Caco-2 (cell line): ENCODE results near the gene ARHGAP31. TPM values are rescaled to one million over a fixed set of nuclear protein-coding genes. Genes with fewer than 3 reads are reported as not detected.

Source experiments
- BruUV-seq: library from RNA; stranded (reverse); fragments of 400-500 nt; replicated peaks from 2 replicates; lab custom pipeline; 2021; lab: Mats Ljungman, UMichigan
- CTCF ChIA-PET: fragments of 300-600 bp; sonication (Branson Sonifier 250); formaldehyde crosslinking; loops from one replicate; lab custom pipeline; 2022; ENCODE audit warnings: antibody characterized with exemption; lab: Charles Lee
- POLR2A ChIA-PET: fragments of 300-600 bp; sonication (Branson Sonifier 250); formaldehyde crosslinking; loops from one replicate; lab custom pipeline; 2022; ENCODE audit warnings: antibody characterized with exemption; lab: Charles Lee
- DNase-seq, 2 experiments: peaks; one replicate each; pipeline versions ENCODE4 v3.0.0 to v3.0.0-alpha.2; 2020 to 2022
- H3K27me3 ChIP-seq: replicated peaks from 2 replicates; pipeline ENCODE4 v1.6.0; 2011; ENCODE audit warnings: low read length; ENCODE audit not compliant: control insufficient read depth, insufficient read depth
- H3K36me3 ChIP-seq: 2 replicates; pipeline ENCODE4 v1.5.1; 2011; ENCODE audit warnings: low read length; ENCODE audit not compliant: control insufficient read depth, insufficient read depth
- H3K4me1 ChIP-seq: fragments of 250-450 bp; sonication (Bioruptor Pico); 2 replicates; pipeline ENCODE4 v1.5.1; 2020; ENCODE audit warnings: mild to moderate bottlenecking
- H3K4me3 ChIP-seq: 2 replicates; pipeline ENCODE4 v1.5.1; 2011; ENCODE audit warnings: low read depth, mild to moderate bottlenecking, control low read depth, low read length
- H3K9me3 ChIP-seq: fragments of 250-450 bp; sonication (Bioruptor Pico); 2 replicates; pipeline ENCODE4 v1.5.1; 2020; ENCODE audit warnings: mild to moderate bottlenecking, moderate library complexity
- H3K27ac Mint-ChIP-seq: one replicate; pipeline ENCODE4 v1.8.0; 2022; ENCODE audit warnings: mixed read lengths; ENCODE audit not compliant: unreplicated experiment
- H3K27me3 Mint-ChIP-seq: one replicate; pipeline ENCODE4 v1.8.0; 2022; ENCODE audit warnings: mixed read lengths; ENCODE audit not compliant: insufficient read depth, unreplicated experiment
- H3K36me3 Mint-ChIP-seq: one replicate; pipeline ENCODE4 v1.8.0; 2022; ENCODE audit warnings: mild to moderate bottlenecking, mixed read lengths; ENCODE audit not compliant: insufficient read depth, unreplicated experiment
- H3K4me1 Mint-ChIP-seq: one replicate; pipeline ENCODE4 v1.8.0; 2022; ENCODE audit warnings: low read depth, mixed read lengths; ENCODE audit not compliant: unreplicated experiment
- H3K4me3 Mint-ChIP-seq: one replicate; pipeline ENCODE4 v1.8.0; 2022; ENCODE audit warnings: mild to moderate bottlenecking, moderate library complexity, mixed read lengths; ENCODE audit not compliant: unreplicated experiment
- H3K9me3 Mint-ChIP-seq: one replicate; pipeline ENCODE4 v1.8.0; 2022; ENCODE audit warnings: mixed read lengths; ENCODE audit not compliant: unreplicated experiment
- CTCF ChIP-seq, 2 experiments: fragments of 200-600 bp in 1 of 2; IDR thresholded peaks; 1 replicate in 1 of 2; 2 replicates in 1 of 2; pipeline versions ENCODE4 v1.5.1 to v1.8.0; 2011 to 2022; ENCODE audit warnings: antibody characterized with exemption in 1 of 2, control low read depth in 1 of 2, inconsistent platforms in 1 of 2, low read depth in 1 of 2, low read length in 1 of 2, mild to moderate bottlenecking in 1 of 2, moderate library complexity in 1 of 2; ENCODE audit not compliant: insufficient read depth in 1 of 2, severe bottlenecking in 1 of 2, unreplicated experiment in 1 of 2
- intact Hi-C: fragments of 100-400 bp; cut with micrococcal nuclease; formaldehyde crosslinking; loops from one replicate; pipeline ENCODE4 v1.10.0; 2022; ENCODE audit not compliant: unreplicated experiment
- total RNA-seq: library from RNA; stranded (reverse); gene quantifications from 2 replicates; pipeline ENCODE4 v1.2.3, GENCODE V29; 2022

Gene ARHGAP31
- total RNA-seq, 1 experiment from 2014 or later = 0.25 TPM

- H3K27me3 Mint-ChIP-seq = no peaks in the 10 kb centered on the region
- no peaks in the 10 kb centered on the region for H3K36me3 Mint-ChIP-seq
- H3K27ac Mint-ChIP-seq = no peak overlapping the region
- POLR2A ChIA-PET = no interaction called here
- intact Hi-C loops = no loop called here
- H3K4me3 ChIP-seq = no peak overlapping the region
- H3K27me3 ChIP-seq = no peaks in the 10 kb centered on the region
- no peaks in the 10 kb centered on the region for H3K36me3 ChIP-seq
- no peaks in the 10 kb centered on the region for H3K9me3 Mint-ChIP-seq
- BruUV-seq = no TSS peak
- peaks cover 8% of the 10 kb centered on the region; the same call in 1 of the 2 replicates for H3K4me1 ChIP-seq
- H3K4me3 Mint-ChIP-seq = no peak overlapping the region
- TF ChIP-seq CTCF (IDR thresholded peaks at IDR 0.05; ENCODE audit: insufficient read depth in 1 of 2, low read depth in 1 of 2, low read length in 1 of 2, severe bottlenecking in 1 of 2, unreplicated experiment in 1 of 2) = no peak
- no peaks in the 10 kb centered on the region for H3K9me3 ChIP-seq
- CTCF ChIA-PET = no interaction called here
- DNase-seq = no peak
- peaks cover 15% of the 10 kb centered on the region for H3K4me1 Mint-ChIP-seq
Measured at GRCh38 chr3:119315600-119316312, 21.6 kb downstream of the ARHGAP31 start.

- Histone ChIP-seq H3K9me3 (no peaks in the 10 kb centered on the region), H3K4me1 (peaks cover 8% of the 10 kb centered on the region; the same call in 1 of the 2 replicates), H3K4me3 (no peak overlapping the region), H3K36me3 (no peaks in the 10 kb centered on the region), H3K27me3 (no peaks in the 10 kb centered on the region)
- BruUV-seq = no TSS peak
- no peak for TF ChIP-seq CTCF (IDR thresholded peaks at IDR 0.05; ENCODE audit: insufficient read depth in 1 of 2, low read depth in 1 of 2, low read length in 1 of 2, severe bottlenecking in 1 of 2, unreplicated experiment in 1 of 2)
- Mint-ChIP-seq H3K4me1 (peaks cover 13% of the 10 kb centered on the region), H3K9me3 (no peaks in the 10 kb centered on the region), H3K27me3 (no peaks in the 10 kb centered on the region), H3K27ac (no peak overlapping the region), H3K4me3 (no peak overlapping the region), H3K36me3 (no peaks in the 10 kb centered on the region)
- intact Hi-C loops = no loop called here
- CTCF ChIA-PET = no interaction called here
- DNase-seq = no peak
- POLR2A ChIA-PET = no interaction called here
Measured at GRCh38 chr3:119316313-119316670, 22.1 kb downstream of the ARHGAP31 start.

GRCh38 chr3:119318876-119319275, 24.7 kb downstream of the ARHGAP31 start:
- ChIA-PET CTCF (no interaction called here), POLR2A (no interaction called here)
- DNase-seq = no peak
- Histone ChIP-seq H3K4me3 (no peak overlapping the region), H3K36me3 (no peaks in the 10 kb centered on the region), H3K9me3 (no peaks in the 10 kb centered on the region), H3K4me1 (no peaks in the 10 kb centered on the region), H3K27me3 (no peaks in the 10 kb centered on the region)
- Mint-ChIP-seq H3K9me3 (no peaks in the 10 kb centered on the region), H3K4me1 (peaks cover 6% of the 10 kb centered on the region), H3K27me3 (no peaks in the 10 kb centered on the region), H3K4me3 (no peak overlapping the region), H3K27ac (no peak overlapping the region), H3K36me3 (no peaks in the 10 kb centered on the region)
- intact Hi-C loops = no loop called here
- TF ChIP-seq CTCF (IDR thresholded peaks at IDR 0.05; ENCODE audit: insufficient read depth in 1 of 2, low read depth in 1 of 2, low read length in 1 of 2, severe bottlenecking in 1 of 2, unreplicated experiment in 1 of 2) = no peak
- no TSS peak for BruUV-seq
